ENCODE data around the gene NEK1.
A peak's percentile ranks its signal among the peaks of the same experiment; 100 is the strongest.

The NEK1 gene

DNA sequence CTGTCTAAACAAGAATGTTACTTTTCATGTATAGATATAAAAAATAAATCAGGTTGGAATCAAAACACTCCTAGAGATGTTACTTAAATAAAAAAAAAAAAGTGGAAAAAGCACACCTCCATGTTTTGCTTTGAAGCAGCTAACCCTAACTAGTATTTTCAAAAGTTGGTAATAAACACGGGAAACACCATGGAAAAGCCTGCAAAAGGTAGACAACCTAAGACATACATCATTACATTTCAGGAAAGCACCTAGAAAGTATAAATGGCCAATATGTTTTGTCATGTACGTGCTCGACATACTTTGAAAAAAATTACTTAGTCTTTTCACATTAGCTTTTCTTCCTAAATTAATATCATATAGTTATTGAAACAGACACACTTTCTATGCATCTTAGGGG lies 211.6 kb downstream of the NEK1 start:
- Histone ChIP-seq H3K4me3 (ENCODE audit: low read depth, low read length) (no peak overlapping the region), H3K27ac (ENCODE audit: low read depth, low read length) (no peak overlapping the region), H3K4me1 (ENCODE audit: control insufficient read depth, insufficient read depth, low read length, unreplicated experiment) (peaks cover 18% of the 10 kb centered on the region), H2AFZ (ENCODE audit: low read length, unreplicated experiment) (no peak overlapping the region), H3K36me3 (ENCODE audit: insufficient read depth, low read length) (no peaks in the 10 kb centered on the region), H3K27me3 (ENCODE audit: insufficient read depth, low read length) (no peaks in the 10 kb centered on the region), H3K79me2 (ENCODE audit: control insufficient read depth, insufficient read depth, low read length, unreplicated experiment) (no peaks in the 10 kb centered on the region)

DNA sequence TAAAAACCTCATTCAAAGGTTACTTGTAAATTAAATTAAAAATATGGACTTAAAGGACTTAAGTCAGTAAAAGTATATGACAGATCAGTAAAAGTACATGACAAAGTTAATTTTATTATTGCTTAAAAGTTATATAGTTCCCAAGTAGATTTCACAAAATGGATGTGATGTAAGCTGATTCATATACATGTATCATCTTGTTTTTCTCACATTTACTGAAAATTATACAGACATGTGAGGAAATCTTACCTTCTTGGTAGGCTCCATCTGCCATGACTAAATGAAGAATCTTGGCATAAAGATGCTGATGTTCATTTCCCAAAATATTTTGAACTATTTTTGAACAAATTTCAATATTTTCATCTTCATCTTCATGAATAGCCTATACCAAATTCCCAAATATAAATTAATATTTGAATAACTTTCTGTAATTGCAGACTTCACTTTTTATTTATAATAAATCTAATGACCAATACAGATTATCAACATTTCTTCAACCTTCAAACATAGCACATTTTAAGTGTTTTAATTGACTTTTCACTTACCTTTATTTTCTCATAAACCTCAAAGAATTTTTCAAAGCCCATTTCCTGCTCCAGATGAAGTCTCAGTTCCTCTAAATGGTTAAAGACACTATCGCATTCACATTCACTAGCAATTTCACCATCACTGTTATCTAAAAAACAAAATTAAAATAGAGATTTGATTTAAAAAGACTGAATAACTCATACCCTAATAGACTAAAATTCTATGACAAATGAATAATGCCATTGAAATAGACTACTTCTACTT lies 212.2 kb downstream of the NEK1 start:
- Histone ChIP-seq H3K4me1 (ENCODE audit: control insufficient read depth, insufficient read depth, low read length, unreplicated experiment) (peaks cover 16% of the 10 kb centered on the region), H3K79me2 (ENCODE audit: control insufficient read depth, insufficient read depth, low read length, unreplicated experiment) (no peaks in the 10 kb centered on the region), H3K27ac (ENCODE audit: low read depth, low read length) (no peak overlapping the region)

DNA sequence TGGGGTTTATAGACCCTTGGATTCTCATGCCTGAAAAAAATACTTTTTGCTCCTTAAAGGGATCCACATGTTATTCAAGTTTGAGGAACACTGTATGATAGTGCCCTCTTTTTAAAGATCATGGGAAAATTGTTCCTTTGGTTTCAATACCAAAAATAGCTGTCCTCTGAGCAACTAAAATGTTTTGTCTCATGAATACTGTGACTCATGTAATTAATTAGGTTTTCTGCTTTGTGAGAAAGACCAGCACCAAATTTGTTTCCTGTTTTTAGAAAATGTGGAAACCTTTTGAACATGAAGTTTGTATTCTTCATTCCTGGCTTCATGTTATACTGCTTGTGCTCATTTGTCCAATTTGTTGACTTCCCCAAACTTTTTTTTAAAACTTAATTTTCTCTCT lies 214.1 kb downstream of the NEK1 start:
- no peaks in the 10 kb centered on the region for H3K79me2 ChIP-seq (ENCODE audit: control insufficient read depth, insufficient read depth, low read length, unreplicated experiment)
- H3K4me3 ChIP-seq (ENCODE audit: low read depth, low read length), result no peak overlapping the region
- H3K27ac ChIP-seq (ENCODE audit: low read depth, low read length), result peak overlapping the region; percentile 65
- H3K27me3 ChIP-seq (ENCODE audit: insufficient read depth, low read length), result no peaks in the 10 kb centered on the region
- no peak overlapping the region for H2AFZ ChIP-seq (ENCODE audit: low read length, unreplicated experiment)
- peaks cover 11% of the 10 kb centered on the region for H3K4me1 ChIP-seq (ENCODE audit: control insufficient read depth, insufficient read depth, low read length, unreplicated experiment)
- no peaks in the 10 kb centered on the region for H3K36me3 ChIP-seq (ENCODE audit: insufficient read depth, low read length)

More for the DNA sequence above, 212.2 kb downstream of the NEK1 start:
- H2AFZ ChIP-seq (ENCODE audit: low read length, unreplicated experiment), result no peak overlapping the region
- no peak overlapping the region for H3K4me3 ChIP-seq (ENCODE audit: low read depth, low read length)
- no peaks in the 10 kb centered on the region for H3K27me3 ChIP-seq (ENCODE audit: insufficient read depth, low read length)
- H3K36me3 ChIP-seq (ENCODE audit: insufficient read depth, low read length), result no peaks in the 10 kb centered on the region

DNA sequence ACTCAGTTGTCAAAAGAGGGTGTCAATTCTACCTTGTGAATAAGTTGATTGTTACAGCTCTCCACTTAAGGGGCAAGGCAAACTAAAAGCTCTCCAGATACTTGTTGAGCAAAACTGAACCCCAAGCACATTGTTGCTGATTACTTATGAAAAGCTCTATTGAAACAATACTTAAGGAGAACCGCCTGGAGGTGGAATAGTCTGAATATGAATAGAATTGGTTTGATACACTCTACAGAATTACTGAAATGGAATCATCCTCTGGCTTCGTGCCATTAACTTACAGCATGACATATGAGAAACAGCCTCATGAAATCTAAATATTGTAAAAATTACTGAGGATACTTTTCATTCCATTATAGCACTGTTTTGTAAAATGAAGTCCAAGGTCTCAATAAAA lies 214.6 kb downstream of the NEK1 start:
- Histone ChIP-seq H3K27me3 (ENCODE audit: insufficient read depth, low read length) (no peaks in the 10 kb centered on the region), H3K79me2 (ENCODE audit: control insufficient read depth, insufficient read depth, low read length, unreplicated experiment) (no peaks in the 10 kb centered on the region), H3K4me3 (ENCODE audit: low read depth, low read length) (no peak overlapping the region), H2AFZ (ENCODE audit: low read length, unreplicated experiment) (no peak overlapping the region), H3K27ac (ENCODE audit: low read depth, low read length) (peak overlapping the region; percentile 65), H3K4me1 (ENCODE audit: control insufficient read depth, insufficient read depth, low read length, unreplicated experiment) (peaks cover 11% of the 10 kb centered on the region), H3K36me3 (ENCODE audit: insufficient read depth, low read length) (no peaks in the 10 kb centered on the region)

DNA sequence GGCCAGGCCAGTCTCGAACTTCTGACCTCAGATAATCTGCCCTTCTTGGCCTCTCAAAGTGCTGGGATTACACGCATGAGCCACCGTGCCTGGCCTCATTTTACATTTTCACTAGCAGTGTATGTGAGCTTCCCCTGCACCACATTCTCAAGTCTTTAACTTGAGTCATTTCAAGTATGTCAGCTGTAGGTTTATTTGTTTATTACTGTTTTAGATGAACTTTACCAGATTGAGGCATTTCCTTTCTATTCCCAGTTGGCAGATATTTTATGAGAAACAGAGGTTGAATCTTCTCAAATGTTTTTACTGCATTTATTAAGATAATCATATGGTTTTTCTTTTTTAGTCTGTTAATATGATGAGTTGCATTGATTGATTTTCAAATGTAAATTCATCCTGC lies 227.0 kb downstream of the NEK1 start:
- Histone ChIP-seq H3K27ac (ENCODE audit: low read depth, low read length) (peak overlapping the region; percentile 95), H2AFZ (ENCODE audit: low read length, unreplicated experiment) (no peak overlapping the region), H3K79me2 (ENCODE audit: control insufficient read depth, insufficient read depth, low read length, unreplicated experiment) (no peaks in the 10 kb centered on the region), H3K4me1 (ENCODE audit: control insufficient read depth, insufficient read depth, low read length, unreplicated experiment) (peaks cover 28% of the 10 kb centered on the region), H3K27me3 (ENCODE audit: insufficient read depth, low read length) (no peaks in the 10 kb centered on the region), H3K36me3 (ENCODE audit: insufficient read depth, low read length) (no peaks in the 10 kb centered on the region), H3K4me3 (ENCODE audit: low read depth, low read length) (no peak overlapping the region)

DNA sequence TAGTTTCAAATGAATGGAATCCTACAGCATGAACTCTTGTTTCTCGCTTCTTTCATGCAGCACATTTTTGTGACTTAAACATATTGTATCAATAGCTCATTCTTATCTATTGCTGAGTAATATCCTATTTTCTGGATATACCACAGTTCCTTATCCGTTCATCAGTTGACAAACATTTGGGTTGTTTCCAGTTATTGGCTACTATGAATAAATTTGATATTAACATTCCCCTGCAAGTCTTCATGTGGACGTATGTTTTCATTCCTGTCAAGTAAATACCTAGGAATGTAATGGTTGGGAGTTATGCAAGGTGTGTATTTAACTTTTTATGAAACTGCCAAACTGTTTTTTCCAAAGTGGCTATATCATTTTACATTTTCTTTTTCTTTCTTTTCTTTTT lies 227.6 kb downstream of the NEK1 start:
- H3K27me3 ChIP-seq (ENCODE audit: insufficient read depth, low read length), result no peaks in the 10 kb centered on the region
- no peaks in the 10 kb centered on the region for H3K79me2 ChIP-seq (ENCODE audit: control insufficient read depth, insufficient read depth, low read length, unreplicated experiment)
- H3K4me1 ChIP-seq (ENCODE audit: control insufficient read depth, insufficient read depth, low read length, unreplicated experiment), result peaks cover 28% of the 10 kb centered on the region
- H3K36me3 ChIP-seq (ENCODE audit: insufficient read depth, low read length), result no peaks in the 10 kb centered on the region
- no peak overlapping the region for H3K4me3 ChIP-seq (ENCODE audit: low read depth, low read length)
- no peak overlapping the region for H2AFZ ChIP-seq (ENCODE audit: low read length, unreplicated experiment)
- peak overlapping the region; percentile 95 for H3K27ac ChIP-seq (ENCODE audit: low read depth, low read length)

DNA sequence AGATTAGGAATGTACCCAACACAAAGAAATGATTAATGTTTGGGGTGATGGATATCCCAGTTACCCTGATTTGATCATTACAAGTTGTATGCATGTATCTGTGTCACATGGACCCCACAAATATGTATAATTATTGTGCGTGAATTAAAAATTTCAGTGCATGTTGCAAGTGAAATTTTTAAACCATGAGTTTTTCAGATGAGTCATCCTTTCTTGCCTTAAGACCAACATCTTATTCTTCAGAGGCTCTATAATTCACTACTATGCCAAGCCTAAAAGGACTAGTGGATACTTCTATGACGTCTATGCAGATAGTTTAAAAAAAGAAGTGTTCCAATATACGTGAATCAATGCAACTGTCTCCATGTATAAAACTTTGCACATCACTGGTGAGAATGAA lies 228.7 kb downstream of the NEK1 start:
- peak overlapping the region; percentile 95 for H3K27ac ChIP-seq (ENCODE audit: low read depth, low read length)
- no peaks in the 10 kb centered on the region for H3K27me3 ChIP-seq (ENCODE audit: insufficient read depth, low read length)
- H3K4me3 ChIP-seq (ENCODE audit: low read depth, low read length), result 0 out of 2 replicates have a peak overlapping the region, but pooled peaks have one; percentile 12
- peaks cover 28% of the 10 kb centered on the region for H3K4me1 ChIP-seq (ENCODE audit: control insufficient read depth, insufficient read depth, low read length, unreplicated experiment)
- no peaks in the 10 kb centered on the region for H3K79me2 ChIP-seq (ENCODE audit: control insufficient read depth, insufficient read depth, low read length, unreplicated experiment)
- H3K36me3 ChIP-seq (ENCODE audit: insufficient read depth, low read length), result no peaks in the 10 kb centered on the region
- H2AFZ ChIP-seq (ENCODE audit: low read length, unreplicated experiment), result no peak overlapping the region

DNA sequence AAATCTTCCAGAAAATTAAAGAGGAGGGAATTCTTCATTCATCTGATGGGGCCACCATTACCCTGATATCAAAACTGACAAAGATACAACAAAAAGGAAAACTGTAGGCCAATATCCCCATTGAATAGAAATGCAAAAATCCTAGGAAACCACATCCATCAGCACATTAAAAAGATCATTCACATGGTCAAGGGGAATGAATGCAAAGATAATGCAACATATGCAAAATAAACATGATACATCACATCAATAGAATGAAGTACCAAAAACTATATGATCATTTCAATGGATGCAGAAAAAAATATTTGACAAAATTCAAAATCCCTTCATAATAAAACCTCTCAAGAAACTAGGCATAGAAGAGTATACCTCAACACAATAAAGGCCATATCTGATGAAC lies 232.7 kb downstream of the NEK1 start:
- H2AFZ ChIP-seq (ENCODE audit: low read length, unreplicated experiment), result no peak overlapping the region
- no peaks in the 10 kb centered on the region for H3K27me3 ChIP-seq (ENCODE audit: insufficient read depth, low read length)
- H3K79me2 ChIP-seq (ENCODE audit: control insufficient read depth, insufficient read depth, low read length, unreplicated experiment), result no peaks in the 10 kb centered on the region
- 0 out of 2 replicates have a peak, but pooled peaks cover 6% of the 10 kb centered on the region for H3K36me3 ChIP-seq (ENCODE audit: insufficient read depth, low read length)
- peaks cover 17% of the 10 kb centered on the region for H3K4me1 ChIP-seq (ENCODE audit: control insufficient read depth, insufficient read depth, low read length, unreplicated experiment)
- no peak overlapping the region for H3K4me3 ChIP-seq (ENCODE audit: low read depth, low read length)
- H3K27ac ChIP-seq (ENCODE audit: low read depth, low read length), result no peak overlapping the region

DNA sequence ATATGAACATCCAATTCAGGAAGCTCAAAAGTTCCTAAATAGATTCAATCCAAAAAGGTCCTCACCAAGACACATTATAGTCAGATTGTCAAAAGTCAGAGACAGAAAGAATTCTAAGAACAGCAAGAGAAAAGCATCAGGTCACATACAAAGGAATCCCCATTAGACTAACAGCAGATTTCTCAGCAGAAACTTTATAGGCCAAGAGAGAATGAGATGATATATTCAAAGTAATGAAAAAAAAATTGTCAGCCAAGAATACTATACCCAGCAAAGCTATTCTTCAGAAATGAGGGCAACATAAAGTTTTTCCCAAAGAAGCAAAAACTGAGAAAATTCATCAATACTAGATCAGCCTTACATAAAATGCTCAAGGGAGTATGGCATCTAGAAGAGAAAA lies 235.0 kb downstream of the NEK1 start:
- Histone ChIP-seq H3K27me3 (ENCODE audit: insufficient read depth, low read length) (no peaks in the 10 kb centered on the region), H3K4me3 (ENCODE audit: low read depth, low read length) (no peak overlapping the region), H3K79me2 (ENCODE audit: control insufficient read depth, insufficient read depth, low read length, unreplicated experiment) (no peaks in the 10 kb centered on the region), H3K36me3 (ENCODE audit: insufficient read depth, low read length) (0 out of 2 replicates have a peak, but pooled peaks cover 6% of the 10 kb centered on the region), H3K27ac (ENCODE audit: low read depth, low read length) (no peak overlapping the region), H3K4me1 (ENCODE audit: control insufficient read depth, insufficient read depth, low read length, unreplicated experiment) (no peaks in the 10 kb centered on the region), H2AFZ (ENCODE audit: low read length, unreplicated experiment) (no peak overlapping the region)

DNA sequence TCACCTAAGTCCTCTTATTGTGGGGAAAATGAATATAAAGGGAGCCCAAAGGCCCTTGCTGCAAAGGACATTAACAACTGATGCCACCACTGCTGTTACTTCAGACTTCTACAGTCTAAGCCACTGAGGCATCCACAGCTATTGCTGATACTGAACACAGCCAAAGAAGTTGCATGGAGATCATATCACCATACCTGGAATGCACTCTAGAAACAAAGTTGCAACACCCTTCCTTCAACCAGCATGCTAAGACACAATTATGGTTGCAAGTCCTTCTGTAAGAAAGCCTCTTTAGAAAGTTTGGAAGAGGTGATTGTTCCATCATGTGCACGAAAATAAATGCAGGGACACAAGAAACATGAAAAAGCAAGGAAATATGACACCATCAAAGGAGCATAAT lies 236.0 kb downstream of the NEK1 start:
- Histone ChIP-seq H3K79me2 (ENCODE audit: control insufficient read depth, insufficient read depth, low read length, unreplicated experiment) (no peaks in the 10 kb centered on the region), H3K4me3 (ENCODE audit: low read depth, low read length) (no peak overlapping the region), H3K4me1 (ENCODE audit: control insufficient read depth, insufficient read depth, low read length, unreplicated experiment) (no peaks in the 10 kb centered on the region), H3K36me3 (ENCODE audit: insufficient read depth, low read length) (0 out of 2 replicates have a peak, but pooled peaks cover 6% of the 10 kb centered on the region), H2AFZ (ENCODE audit: low read length, unreplicated experiment) (no peak overlapping the region), H3K27ac (ENCODE audit: low read depth, low read length) (no peak overlapping the region), H3K27me3 (ENCODE audit: insufficient read depth, low read length) (no peaks in the 10 kb centered on the region)

DNA sequence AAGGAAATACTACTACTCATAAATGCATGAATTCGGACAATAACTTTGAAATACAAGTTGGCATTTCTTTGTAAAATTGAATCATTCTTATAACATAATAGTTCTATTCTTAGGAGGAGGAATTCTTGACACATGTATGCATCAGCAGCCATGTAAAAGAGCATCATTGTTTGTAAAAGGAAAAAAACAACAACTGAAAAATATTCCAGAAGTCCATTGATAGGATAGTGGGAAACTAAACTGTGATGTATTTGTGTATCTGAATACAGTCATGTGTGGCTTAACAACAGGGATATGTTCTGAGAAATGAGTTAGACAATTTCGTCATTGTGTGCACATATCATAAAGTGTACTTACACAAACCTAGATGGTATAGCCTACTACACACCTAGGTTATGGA lies 239.6 kb downstream of the NEK1 start:
- no peak overlapping the region for H2AFZ ChIP-seq (ENCODE audit: low read length, unreplicated experiment)
- no peaks in the 10 kb centered on the region for H3K79me2 ChIP-seq (ENCODE audit: control insufficient read depth, insufficient read depth, low read length, unreplicated experiment)
- 0 out of 2 replicates have a peak, but pooled peaks cover 6% of the 10 kb centered on the region for H3K36me3 ChIP-seq (ENCODE audit: insufficient read depth, low read length)
- no peaks in the 10 kb centered on the region for H3K27me3 ChIP-seq (ENCODE audit: insufficient read depth, low read length)
- H3K27ac ChIP-seq (ENCODE audit: low read depth, low read length), result no peak overlapping the region
- H3K4me1 ChIP-seq (ENCODE audit: control insufficient read depth, insufficient read depth, low read length, unreplicated experiment), result no peaks in the 10 kb centered on the region
- no peak overlapping the region for H3K4me3 ChIP-seq (ENCODE audit: low read depth, low read length)
